ENCODE measurements around the gene ESYT1.

DNA sequence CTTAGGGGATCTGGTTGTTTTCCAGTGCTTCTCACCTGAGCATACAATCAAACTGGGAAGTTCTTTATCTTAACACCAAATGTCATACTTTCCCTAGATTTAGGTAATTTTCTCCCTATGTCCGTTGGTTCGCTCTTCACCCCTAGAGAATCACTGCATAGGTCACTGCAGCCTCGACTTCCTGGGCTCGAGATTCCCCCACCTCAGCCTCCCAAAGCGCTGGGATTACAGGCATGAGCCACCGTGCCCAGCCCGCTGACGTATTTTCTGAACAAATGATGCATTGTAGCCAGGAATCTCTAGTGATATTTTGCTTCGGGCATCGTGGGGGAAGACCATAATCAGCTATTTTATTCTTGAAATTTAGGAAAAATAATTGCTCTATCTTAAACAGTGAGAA is 12.7 kb upstream of the ESYT1 start:
- TF ChIP-seq, protein P1, sequence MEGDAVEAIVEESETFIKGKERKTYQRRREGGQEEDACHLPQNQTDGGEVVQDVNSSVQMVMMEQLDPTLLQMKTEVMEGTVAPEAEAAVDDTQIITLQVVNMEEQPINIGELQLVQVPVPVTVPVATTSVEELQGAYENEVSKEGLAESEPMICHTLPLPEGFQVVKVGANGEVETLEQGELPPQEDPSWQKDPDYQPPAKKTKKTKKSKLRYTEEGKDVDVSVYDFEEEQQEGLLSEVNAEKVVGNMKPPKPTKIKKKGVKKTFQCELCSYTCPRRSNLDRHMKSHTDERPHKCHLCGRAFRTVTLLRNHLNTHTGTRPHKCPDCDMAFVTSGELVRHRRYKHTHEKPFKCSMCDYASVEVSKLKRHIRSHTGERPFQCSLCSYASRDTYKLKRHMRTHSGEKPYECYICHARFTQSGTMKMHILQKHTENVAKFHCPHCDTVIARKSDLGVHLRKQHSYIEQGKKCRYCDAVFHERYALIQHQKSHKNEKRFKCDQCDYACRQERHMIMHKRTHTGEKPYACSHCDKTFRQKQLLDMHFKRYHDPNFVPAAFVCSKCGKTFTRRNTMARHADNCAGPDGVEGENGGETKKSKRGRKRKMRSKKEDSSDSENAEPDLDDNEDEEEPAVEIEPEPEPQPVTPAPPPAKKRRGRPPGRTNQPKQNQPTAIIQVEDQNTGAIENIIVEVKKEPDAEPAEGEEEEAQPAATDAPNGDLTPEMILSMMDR (IDR thresholded peaks at IDR 0.05): no peak
- TF ChIP-seq POLR2A (IDR thresholded peaks at IDR 0.05): no peak

Measured in Peyer's patch (tissue), 4 donors.